GM11168 (cell line): ENCODE measurements around the gene FAM24B.
"Not testable (repeated sequence)": the region's sequence is repeated elsewhere in the genome, so short reads cannot be mapped to it uniquely, and the experiment has no call there.

Source experiments
- in situ Hi-C: fragments of 300-500 bp; cut with MboI; formaldehyde crosslinking; loops from one replicate; pipeline ENCODE4 v1.12.0; 2022; ENCODE audit warnings: low sequenced_read_pairs; ENCODE audit not compliant: unreplicated experiment

The FAM24B gene, protein sequence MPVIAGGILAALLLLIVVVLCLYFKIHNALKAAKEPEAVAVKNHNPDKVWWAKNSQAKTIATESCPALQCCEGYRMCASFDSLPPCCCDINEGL

DNA sequence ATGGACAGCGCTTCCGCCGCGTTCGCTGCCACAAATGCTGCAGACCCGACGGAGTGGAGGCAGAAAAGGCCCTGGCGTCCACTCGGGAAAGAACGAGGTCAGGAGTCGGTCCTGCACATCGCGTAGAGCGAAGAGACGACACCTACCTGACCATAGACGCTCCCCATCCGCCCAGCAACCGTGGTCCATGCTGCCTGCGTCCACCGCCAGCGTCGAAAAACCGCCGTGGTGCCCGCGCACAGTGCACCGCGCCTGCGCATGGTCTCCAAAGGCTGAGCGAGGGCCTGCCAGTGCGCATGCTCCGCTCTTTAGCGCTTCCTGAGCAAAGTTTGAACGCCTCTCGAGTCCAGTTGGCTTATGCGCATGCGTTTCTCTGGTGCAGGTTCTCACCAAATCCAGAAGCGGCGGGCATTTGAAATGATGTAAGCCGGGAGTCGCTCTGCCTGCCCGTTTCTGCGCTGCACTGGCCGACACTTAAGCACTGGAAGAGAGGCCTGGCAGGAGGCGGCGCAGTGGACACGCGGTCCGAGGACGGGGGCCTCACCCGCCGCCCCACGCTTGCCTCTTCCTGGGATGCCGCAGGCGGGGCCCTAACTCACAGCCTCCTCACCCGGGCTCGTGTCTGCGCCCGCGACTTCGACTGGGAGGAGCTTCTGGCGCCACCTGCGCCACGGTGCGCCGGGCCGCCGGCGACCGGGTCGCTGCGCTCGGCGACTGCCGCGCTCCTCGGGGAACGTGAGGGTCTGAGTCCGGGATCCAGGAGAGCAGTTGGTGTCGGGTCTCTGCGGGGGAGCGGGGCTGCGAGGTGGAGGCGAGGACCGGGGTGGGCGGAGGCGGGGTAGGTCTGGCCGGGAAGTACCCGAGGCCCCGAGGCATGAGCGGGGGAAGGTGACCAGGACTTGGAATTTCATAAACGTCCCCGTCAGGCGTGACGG lies at the start of gene FAM24B:
Gene FAM24B (minus strand): TSS at position 243 of the 935 bp plus-strand sequence. CDS start 29,066 bp downstream, outside the sequence.
- in situ Hi-C loops = no loop called here

DNA sequence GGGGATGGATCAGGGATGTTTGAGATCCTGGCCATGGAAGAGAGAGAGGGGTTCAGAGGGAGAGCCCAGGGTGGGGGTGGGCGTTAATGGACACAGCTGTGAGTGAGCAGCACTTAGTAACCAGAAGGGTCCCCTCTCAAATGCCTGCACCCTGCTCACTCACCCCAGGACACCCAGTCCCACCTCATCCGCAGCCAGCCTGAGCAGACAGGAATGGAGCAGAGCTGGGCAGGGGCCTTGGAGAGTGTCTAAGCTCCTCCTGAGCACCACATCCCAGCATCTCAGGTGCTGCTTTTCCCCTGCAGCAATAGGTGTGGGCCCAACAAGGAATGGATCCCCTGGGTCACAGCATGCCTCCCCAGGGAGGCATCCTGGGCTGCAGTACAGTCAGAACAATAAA lies 36.3 kb upstream of the FAM24B start:
- in situ Hi-C loops = no loop called here

DNA sequence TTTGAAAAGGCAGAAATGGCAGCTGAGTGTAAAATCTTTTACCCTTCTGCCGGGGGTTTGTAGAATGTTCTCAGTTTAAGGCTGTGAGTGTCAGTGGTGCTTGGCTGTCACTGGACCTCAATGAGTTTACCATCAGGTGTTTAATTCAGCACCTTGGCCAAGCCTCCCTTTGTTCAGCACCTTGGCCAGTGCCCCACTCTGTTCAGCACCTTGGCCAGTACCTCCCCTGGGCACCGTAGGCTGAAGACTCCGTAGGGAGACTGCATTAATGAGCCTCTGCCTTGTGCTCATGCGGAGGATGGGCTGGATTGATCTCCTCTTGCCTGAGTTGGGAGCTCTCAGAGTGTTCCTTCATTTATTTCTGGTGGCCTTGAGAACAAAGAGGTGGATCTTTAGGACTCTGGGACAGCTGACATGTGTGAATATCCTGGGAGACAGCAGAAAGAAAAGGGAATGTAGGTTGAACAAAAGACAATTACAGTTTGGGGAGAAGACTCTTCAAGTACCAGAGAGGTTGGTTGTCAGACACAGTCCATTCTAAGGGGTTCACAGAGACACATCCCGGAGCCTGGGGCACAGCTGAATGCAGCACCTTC lies 32.6 kb upstream of the FAM24B start:
- in situ Hi-C loops = no loop called here

DNA sequence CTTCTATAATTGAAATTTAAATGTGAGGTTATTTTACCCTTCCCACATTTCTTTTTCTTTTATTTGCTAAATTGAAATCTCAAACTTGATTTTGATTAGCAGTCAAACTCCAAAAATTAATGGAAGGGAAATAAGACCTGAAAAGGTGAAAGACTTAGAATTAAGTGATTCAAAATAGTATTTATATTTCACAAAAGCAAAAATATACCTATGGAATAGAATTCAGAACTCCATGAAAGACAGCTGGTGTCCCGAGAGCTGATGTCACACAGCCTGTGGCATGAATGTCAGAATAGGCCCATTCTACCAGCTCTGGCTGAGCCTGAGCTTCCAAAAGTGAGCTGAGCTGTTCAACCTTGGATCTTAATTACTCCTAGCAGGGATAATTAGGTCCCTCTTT lies 30.9 kb upstream of the FAM24B start, which contains the start of gene FAM24A:
Gene FAM24A (plus strand): TSS at position 301 of the 400 bp plus-strand sequence. CDS start 1,025 bp downstream, outside the sequence.
- in situ Hi-C loops = no loop called here

- in situ Hi-C loops = not testable (repeated sequence)
These were observed 24.5 kb upstream of the FAM24B start for GRCh38 chr10:122903861-122904260.

DNA sequence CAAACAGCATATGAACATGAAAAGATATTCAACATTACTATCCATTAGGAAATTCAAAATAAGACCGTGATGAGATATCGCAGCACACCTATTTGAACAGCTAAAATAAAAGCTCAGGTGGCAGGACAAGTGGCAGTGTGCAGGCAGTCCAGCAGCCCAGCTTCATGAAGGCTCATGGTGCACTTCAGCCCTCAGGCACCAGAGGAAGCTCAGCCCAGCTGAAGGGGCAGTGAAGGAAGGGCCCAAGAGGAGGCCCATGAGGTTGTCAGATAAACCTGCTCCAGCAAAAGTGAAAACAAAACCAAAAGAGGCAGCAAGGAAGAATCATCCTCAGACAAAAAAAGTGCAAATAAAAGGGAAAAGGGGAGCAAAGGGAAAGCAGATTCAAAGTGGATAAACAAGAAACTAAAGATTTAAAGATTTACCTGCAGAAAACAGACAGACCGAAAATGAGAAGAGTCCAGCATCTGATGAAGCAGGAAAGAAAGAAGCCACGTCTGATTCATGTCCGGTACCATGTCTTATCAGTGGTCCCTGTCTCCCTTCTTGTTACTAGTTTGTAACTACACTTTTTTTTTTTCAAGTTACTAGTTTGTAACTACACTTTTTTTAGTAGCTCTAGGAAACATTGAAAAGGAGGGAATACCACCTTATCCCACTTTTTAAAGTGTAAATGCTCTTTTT lies 15.0 kb upstream of the FAM24B start:
- in situ Hi-C loops = no loop called here

DNA sequence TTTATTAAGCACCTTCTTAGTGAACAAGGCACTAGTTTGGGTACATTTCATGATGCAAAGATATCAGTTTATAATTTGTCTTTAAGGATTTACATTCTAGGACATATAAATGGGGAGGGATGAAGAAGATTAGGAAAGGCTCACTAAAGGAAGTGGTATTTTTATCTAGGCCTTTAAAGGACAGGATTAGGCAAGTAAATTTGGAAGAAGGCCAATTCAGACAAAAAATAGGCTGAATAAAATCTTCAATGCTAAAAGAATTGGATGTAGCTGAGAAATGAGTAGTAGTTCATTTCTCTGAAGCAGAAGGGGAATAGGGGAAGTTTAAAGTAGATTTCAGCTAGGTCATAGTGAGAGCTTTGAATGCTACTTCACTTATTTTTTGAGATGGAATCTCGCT lies 4.8 kb upstream of the FAM24B start:
- in situ Hi-C loops = no loop called here

DNA sequence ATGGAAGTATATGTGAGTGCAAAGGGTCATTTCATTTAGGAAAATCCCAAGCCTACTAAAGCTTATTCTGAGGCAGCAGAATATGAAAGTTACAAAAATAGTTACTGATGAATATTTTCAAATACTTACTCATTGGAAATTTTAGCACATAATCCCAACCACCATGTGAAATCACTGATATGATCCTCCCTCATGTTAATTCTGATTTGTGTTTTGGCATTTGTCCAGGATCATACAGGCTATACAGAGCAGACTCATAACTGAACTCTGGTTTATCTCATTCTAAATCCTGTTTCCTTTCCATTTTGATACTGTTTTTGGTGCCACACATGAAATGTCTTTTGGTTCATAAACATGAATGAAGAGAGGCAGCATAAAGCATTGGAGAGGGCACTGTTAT lies 3.4 kb upstream of the FAM24B start:
- in situ Hi-C loops = no loop called here

GRCh38 chr10:122878799-122879338 lies 512 bp downstream of the FAM24B start:
- in situ Hi-C loops = no loop called here

GRCh38 chr10:122877264-122877663 lies 2.1 kb downstream of the FAM24B start:
- in situ Hi-C loops = no loop called here

DNA sequence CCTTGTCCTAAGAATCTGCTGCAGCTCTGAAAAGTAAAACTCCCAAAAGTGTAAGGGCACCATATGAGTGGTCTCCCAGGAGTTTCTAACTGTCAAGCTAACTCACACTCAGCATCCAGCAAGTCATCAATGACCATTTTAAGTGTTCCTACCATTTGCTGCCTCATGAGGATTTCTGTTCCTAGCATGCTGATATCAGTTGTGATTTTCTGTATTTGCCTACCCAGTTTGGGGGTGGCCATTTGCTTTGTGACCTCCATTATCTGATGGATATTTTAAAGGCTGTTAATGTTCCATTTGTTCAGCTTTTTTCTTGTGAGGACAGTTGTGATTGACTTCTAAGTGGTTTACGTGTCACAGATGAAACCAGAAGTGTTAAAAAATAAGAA lies 2.9 kb downstream of the FAM24B start:
- in situ Hi-C loops = no loop called here

DNA sequence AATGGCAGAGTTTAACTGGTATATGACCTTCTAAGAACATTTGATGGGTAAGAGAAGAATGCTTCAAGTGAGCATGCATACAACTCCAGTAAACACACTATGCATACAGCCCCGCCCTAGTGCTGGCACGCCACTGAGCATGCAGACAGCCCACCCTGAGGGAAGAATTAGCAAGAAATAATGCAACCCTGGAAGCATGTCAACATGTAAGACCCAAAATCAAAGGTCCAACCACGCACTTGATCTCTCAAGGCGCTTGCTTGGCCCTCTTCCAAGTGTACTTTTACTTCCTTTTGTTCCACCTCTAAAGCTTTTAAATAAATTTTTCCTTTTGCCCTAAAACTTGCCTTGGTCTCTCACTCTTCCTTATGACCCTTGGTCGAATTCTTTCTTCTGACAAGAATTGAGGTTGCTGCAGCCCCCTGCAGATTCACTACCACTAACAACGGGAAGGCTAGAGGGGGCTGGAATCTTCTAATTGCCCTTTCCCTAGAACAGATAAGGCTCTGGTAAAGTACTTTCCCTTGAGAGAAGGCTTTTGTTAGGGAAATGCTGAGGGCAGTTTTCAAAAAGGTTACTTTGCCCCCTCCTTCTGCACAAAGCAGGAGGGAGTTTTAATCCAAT lies 3.4 kb downstream of the FAM24B start:
- in situ Hi-C loops = no loop called here

DNA sequence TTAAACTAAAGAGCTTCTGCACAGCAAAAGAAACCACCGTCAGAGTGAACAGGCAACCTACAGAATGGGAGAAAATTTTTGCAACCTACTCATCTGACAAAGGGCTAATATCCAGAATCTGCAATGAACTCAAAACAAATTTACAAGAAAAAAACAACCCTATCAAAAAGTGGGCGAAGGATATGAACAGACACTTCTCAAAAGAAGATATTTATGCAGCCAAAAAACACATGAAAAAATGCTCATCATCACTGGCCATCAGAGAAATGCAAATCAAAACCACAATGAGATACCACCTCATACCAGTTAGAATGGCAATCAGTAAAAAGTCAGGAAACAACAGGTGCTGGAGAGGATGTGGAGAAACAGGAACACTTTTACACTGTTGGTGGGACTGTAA lies 7.4 kb downstream of the FAM24B start:
- in situ Hi-C loops = not testable (repeated sequence)

GRCh38 chr10:122868768-122869167 lies 10.6 kb downstream of the FAM24B start:
- in situ Hi-C loops = not testable (repeated sequence)

- in situ Hi-C loops = not testable (repeated sequence)
These were observed 12.5 kb downstream of the FAM24B start for GRCh38 chr10:122866757-122867482.

- in situ Hi-C loops = no loop called here
These were observed 14.5 kb downstream of the FAM24B start for GRCh38 chr10:122864901-122865300.

- in situ Hi-C loops = no loop called here
These were observed 15.2 kb downstream of the FAM24B start for GRCh38 chr10:122864194-122864592.

DNA sequence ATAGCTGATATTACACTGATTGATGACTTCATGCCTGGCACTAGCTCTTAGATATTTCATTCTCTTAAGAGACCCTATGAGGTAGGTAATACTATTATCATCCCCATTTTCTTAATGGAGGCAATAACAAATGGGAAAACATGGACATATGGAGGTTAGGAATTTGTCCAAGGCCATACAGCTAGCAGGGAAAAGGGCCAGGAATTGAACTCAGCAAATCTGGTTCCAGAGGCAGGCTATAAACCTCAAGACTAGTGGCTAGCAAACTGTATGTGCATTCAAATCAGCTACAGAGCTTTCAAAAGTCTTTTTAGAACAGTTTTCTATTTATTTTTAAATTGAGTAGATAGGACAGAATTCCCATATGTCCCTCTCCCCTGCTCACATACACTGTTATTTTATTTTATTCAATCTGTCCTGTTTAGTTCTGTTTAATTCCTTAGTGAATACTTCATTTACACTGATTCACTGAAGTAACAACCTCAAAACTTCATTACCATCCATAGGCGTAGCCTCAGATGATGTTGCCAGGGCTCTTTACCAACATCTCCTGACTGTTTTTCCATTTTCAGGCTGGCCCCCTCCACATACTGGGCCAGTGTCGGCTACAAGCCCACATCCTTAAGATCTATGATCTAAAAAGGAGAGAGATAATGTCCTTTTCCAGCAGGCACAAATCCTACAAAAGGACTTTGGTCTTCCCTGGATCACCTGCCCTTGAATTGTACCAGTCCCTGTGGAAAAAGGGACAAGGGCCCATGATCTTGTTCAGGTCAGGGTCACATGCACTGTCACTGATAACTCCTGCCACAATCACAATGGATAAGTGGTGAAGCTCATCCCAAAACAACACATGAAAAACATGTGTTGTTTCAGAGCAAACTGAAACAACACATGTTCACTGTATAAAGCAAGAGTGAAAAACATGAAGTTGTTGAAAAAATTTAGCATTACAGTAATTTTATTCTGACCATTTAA lies 15.9 kb downstream of the FAM24B start:
- in situ Hi-C loops = no loop called here
